GM19025 (cell line): Measurements from ENCODE around the gene FOXQ1.
"Not testable (repeated sequence)": the region's sequence is repeated elsewhere in the genome, so short reads cannot be mapped to it uniquely, and the experiment has no call there.

Source experiments
- ATAC-seq: cut with Tn5 transposase; IDR thresholded peaks from one replicate; pipeline ENCODE4 v1.9.1; 2021; ENCODE audit warnings: mild to moderate bottlenecking, low read depth, moderate library complexity; ENCODE audit not compliant: unreplicated experiment

Gene FOXQ1

GRCh38 chr6:1351381-1352008, 39.6 kb downstream of the FOXQ1 start:
- ATAC-seq = no peak

- not testable (repeated sequence) for ATAC-seq
These were observed 43.2 kb downstream of the FOXQ1 start for GRCh38 chr6:1355068-1355467.

GRCh38 chr6:1361717-1362116, 49.8 kb downstream of the FOXQ1 start:
- ATAC-seq = not testable (repeated sequence)

GRCh38 chr6:1362643-1363042, 50.7 kb downstream of the FOXQ1 start:
- no peak for ATAC-seq

- ATAC-seq = no peak
These were observed 51.4 kb downstream of the FOXQ1 start for GRCh38 chr6:1363298-1363697.

GRCh38 chr6:1363729-1364572, 52.1 kb downstream of the FOXQ1 start:
- ATAC-seq = no peak
